C4-2B (cell line): ENCODE measurements around the gene NFIC.

Experiments used
- H3K27ac ChIP-seq: fragments of 450-650 bp; 2 replicates; pipeline ENCODE4 v1.5.1; 2017
- CTCF ChIP-seq: fragments of 450-650 bp; conservative IDR thresholded peaks from 2 replicates; pipeline ENCODE4 v1.5.1; 2017; ENCODE audit warnings: mild to moderate bottlenecking
- ZFX ChIP-seq: fragments of 450-650 bp; IDR thresholded peaks from 2 replicates; pipeline ENCODE4 v1.6.1; 2017

NFIC gene

GRCh38 chr19:3423183-3423829, 56.9 kb downstream of the NFIC start:
- H3K27ac ChIP-seq, result no peak overlapping the region
- TF ChIP-seq CTCF (no peak), ZFX (no peak)

DNA sequence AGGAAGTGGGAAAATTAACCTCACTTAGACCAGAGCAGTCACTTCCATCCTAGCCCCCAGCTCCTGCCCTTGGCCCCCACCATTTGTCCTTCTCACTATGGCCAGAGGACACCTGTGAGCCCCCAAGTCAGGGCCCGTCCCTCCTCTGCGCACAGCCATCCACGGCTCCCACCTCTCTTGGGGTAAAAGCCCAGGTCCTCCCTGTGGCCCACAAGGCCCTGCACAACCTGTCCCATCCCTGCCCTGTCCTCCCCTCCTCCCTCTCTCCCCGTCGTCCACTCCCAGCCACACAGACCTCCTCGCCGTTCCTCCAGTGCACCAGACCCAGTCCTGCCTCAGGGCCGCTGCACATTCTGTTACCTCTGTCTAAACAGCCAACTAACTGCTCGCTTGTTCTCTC, 60.0 kb downstream of the NFIC start:
- TF ChIP-seq CTCF (no peak), ZFX (no peak)
- H3K27ac ChIP-seq, result no peak overlapping the region

GRCh38 chr19:3430366-3430680, 63.9 kb downstream of the NFIC start:
- H3K27ac ChIP-seq, result peak overlapping the region; percentile 88

DNA sequence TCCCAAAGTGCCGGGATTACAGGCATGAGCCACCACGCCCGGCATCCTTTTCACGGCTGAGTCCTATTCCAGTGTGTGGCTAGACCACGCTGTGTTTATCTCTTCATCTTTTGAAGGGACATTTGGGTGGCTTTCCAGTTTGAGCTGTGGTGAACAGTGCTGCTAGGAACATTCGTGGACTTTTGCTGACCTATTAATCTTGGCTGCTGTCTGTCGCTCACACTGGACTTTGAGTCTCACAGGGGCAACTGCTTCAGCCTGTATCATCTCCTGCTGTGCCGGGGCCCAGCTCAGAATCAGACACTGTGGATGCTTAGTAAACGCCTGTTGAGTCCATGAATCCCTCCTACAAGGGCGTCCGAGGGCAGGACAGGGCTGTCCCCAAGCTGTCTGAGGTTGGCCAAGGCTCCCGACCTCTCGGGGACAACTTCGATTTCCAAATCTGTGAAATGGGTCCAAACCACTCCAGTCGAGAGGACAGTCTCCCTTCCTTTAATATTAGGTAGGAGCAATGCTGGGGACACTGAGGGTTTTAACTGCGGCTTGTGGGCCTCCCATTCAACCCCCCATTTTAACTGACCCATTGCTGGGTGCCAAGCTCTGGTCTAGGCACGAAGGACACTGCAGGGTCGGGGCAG, 65.5 kb downstream of the NFIC start:
- no peak for TF ChIP-seq ZFX
- no peak for TF ChIP-seq CTCF
- no peak overlapping the region; the same call in 1 of the 2 replicates for H3K27ac ChIP-seq

- TF ChIP-seq CTCF (no peak), ZFX (no peak)
- H3K27ac ChIP-seq, result no peak overlapping the region
Observed at GRCh38 chr19:3433313-3433712, 66.9 kb downstream of the NFIC start.

DNA sequence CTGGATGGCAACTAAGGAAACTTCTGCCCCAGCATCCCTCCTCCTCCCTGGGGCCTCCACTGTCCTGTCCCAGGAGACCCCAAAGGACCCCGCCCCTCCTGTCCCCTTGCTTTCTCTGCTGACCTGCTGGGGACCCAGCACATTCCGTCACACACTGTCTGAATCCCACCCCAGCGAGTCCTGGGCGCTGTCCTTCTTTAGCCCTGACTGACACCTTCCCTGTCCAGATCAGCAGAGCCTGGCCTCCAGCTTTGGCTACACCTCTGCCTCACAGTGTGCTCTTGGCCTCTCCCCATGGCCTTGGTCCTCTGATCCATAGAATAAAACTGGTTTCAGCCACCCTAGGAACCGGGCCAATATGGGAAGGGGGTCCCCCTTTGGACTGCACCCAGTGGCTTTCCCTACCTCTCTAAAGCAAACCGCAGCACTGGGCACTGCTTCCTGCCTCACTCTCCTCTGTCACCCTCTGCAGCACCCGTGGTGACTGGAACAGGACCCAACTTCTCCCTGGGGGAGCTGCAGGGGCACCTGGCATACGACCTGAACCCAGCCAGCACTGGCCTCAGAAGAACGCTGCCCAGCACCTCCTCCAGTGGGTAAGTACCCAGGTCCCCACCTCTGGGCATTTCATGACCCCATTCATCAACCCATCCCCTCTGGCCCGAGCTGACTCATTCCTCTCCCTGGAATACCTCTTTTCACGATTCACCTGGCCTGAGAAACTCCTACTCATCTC, 67.6 kb downstream of the NFIC start:
- peak overlapping the region; percentile 74 for H3K27ac ChIP-seq
- no peak for TF ChIP-seq CTCF
- TF ChIP-seq ZFX, result no peak

GRCh38 chr19:3434630-3435553, 68.5 kb downstream of the NFIC start:
- H3K27ac ChIP-seq, result peak overlapping the region; percentile 74
- TF ChIP-seq ZFX, result no peak
- TF ChIP-seq CTCF, result no peak
